ENCODE measurements around the gene BANP.

GRCh38 chr16:88034770-88035169, 83.5 kb downstream of the BANP start:
- TF ChIP-seq CTCF (IDR thresholded peaks at IDR 0.05; ENCODE audit: borderline replicate concordance, extremely low read depth, low read length, poor library complexity, severe bottlenecking) (no peak), EZH2 (IDR thresholded peaks at IDR 0.05; ENCODE audit: borderline replicate concordance, low read depth, low read length, severe bottlenecking) (no peak)
